Fibroblast of the aortic adventitia (primary cell): ENCODE results near the gene PREX1. TPM values are rescaled to one million over a fixed set of nuclear protein-coding genes. Genes with fewer than 3 reads are reported as not detected.

Experiments
- DNase-seq: peaks from one replicate; pipeline ENCODE4 v3.0.0-alpha.2; 2010; ENCODE audit warnings: low read depth
- H3K4me3 ChIP-seq: 2 replicates; pipeline ENCODE4 v1.5.1; 2011; ENCODE audit warnings: low read depth, mild to moderate bottlenecking, control low read depth, low read length, moderate library complexity
- CTCF ChIP-seq: IDR thresholded peaks from 2 replicates; pipeline ENCODE4 v1.5.1; 2011; ENCODE audit warnings: mild to moderate bottlenecking, low read length, control low read depth, inconsistent platforms; ENCODE audit not compliant: insufficient read depth
- total RNA-seq: library from RNA; depleted of rRNA; stranded (reverse); fragments of >200 nt; gene quantifications from 2 replicates; pipeline ENCODE4 v1.2.3, GENCODE V29; 2012; ENCODE audit warnings: low replicate concordance

Gene PREX1
- total RNA-seq, 1 donor: 13.0 TPM

- no peak for TF ChIP-seq CTCF
- no peak overlapping the region for H3K4me3 ChIP-seq
- peak; percentile 72 for DNase-seq
These were observed 102.2 kb downstream of the PREX1 start for GRCh38 chr20:48725555-48725991.

GRCh38 chr20:48724891-48725554 lies 102.8 kb downstream of the PREX1 start:
- no peak for TF ChIP-seq CTCF
- DNase-seq: no peak
- no peak overlapping the region for H3K4me3 ChIP-seq

GRCh38 chr20:48724382-48724781 lies 103.4 kb downstream of the PREX1 start:
- H3K4me3 ChIP-seq: no peak overlapping the region
- no peak for DNase-seq
- TF ChIP-seq CTCF: no peak

GRCh38 chr20:48723308-48724264 lies 104.2 kb downstream of the PREX1 start:
- no peak for TF ChIP-seq CTCF
- DNase-seq: no peak
- H3K4me3 ChIP-seq: no peak overlapping the region

GRCh38 chr20:48722737-48723191 lies 105.0 kb downstream of the PREX1 start:
- no peak for TF ChIP-seq CTCF
- peak; percentile 33 for DNase-seq
- H3K4me3 ChIP-seq: no peak overlapping the region

- peak; percentile 59 for DNase-seq
- no peak for TF ChIP-seq CTCF
- H3K4me3 ChIP-seq: no peak overlapping the region
These were observed 105.6 kb downstream of the PREX1 start for GRCh38 chr20:48722002-48722731.
